SH-SY5Y (cell line): ENCODE results near the gene RENBP.

Source experiments
- GATA2 ChIP-seq: IDR thresholded peaks from 2 replicates; pipeline ENCODE4 v1.6.1; 2011; ENCODE audit warnings: mild to moderate bottlenecking, low read depth, low read length
- GATA3 ChIP-seq: IDR thresholded peaks from 2 replicates; pipeline ENCODE4 v1.6.1; 2011; ENCODE audit warnings: low read depth, mild to moderate bottlenecking, low read length, moderate library complexity

DNA sequence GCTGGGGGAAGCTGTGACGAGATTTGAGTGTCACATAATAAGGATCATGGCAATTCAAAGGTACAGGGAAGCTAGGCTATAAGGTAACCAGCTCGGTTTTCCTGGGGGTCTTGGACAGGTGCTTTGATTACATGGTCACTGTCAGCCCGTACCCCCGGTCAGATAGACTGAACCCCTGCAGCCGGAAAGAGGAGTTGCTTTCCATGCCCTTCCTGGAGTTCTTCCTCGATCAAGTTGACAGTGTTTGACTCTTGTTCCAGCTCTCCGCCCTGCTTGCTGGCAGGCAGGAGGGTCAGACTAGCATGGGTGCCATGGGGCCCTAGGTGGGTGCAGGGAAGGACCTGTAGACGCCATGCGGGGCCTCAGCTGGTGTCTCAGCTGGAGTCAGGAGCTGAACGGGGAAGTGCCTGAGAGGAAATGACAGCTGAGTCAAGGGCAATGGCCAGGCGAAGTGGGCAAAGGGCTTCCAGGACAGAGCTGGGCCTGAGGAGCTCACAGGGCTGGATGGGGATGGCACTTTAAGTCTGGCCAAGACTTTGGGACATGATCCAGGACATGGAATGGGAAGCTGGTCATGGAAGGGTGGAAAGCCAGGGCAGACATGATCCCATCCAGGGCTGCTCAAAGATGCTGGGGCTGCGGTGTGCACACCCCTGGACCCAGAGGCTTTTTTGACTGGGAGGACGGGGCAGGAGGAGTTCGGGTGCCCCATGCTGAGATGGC is 29.7 kb upstream of the RENBP start:
- no peak for TF ChIP-seq GATA2
- TF ChIP-seq GATA3, result no peak
